Activated B cell treated with CpG ODN at 0.5 μM for 24 hours (primary cell): Measurements from ENCODE around the gene NCOA1. TPM values are rescaled to one million over a fixed set of nuclear protein-coding genes. Genes with fewer than 3 reads are reported as not detected.
"Not testable (repeated sequence)": the region's sequence is repeated elsewhere in the genome, so short reads cannot be mapped to it uniquely, and the experiment has no call there.

Experiments used
- ATAC-seq: fragments of 200-7000 bp; cut with Tn5 transposase; one replicate; pipeline ENCODE4 v1.10.0; 2021; ENCODE audit warnings: low read depth, mild to moderate bottlenecking, moderate library complexity
- CTCF ChIA-PET: fragments of 350-600 bp; sonication (Branson Sonifier 250); formaldehyde crosslinking; loops from one replicate; lab custom pipeline; 2021; ENCODE audit warnings: antibody characterized with exemption; lab: Charles Lee
- POLR2A ChIA-PET: fragments of 350-600 bp; sonication (Branson Sonifier 250); formaldehyde crosslinking; loops from one replicate; lab custom pipeline; 2021; ENCODE audit warnings: antibody characterized with exemption; lab: Charles Lee
- DNase-seq: peaks from one replicate; pipeline ENCODE4 v3.0.0; 2022
- H3K27ac Mint-ChIP-seq: one replicate; pipeline ENCODE4 v1.8.0; 2020; ENCODE audit warnings: mixed read lengths
- H3K27me3 Mint-ChIP-seq: one replicate; pipeline ENCODE4 v1.8.0; 2021; ENCODE audit warnings: mixed read lengths
- H3K36me3 Mint-ChIP-seq: one replicate; pipeline ENCODE4 v1.8.0; 2021; ENCODE audit warnings: low read depth, mixed read lengths
- H3K4me1 Mint-ChIP-seq: one replicate; pipeline ENCODE4 v1.8.0; 2021; ENCODE audit warnings: mixed read lengths
- H3K4me3 Mint-ChIP-seq: one replicate; pipeline ENCODE4 v1.8.0; 2020; ENCODE audit warnings: mild to moderate bottlenecking, mixed read lengths
- H3K9me3 Mint-ChIP-seq: one replicate; pipeline ENCODE4 v1.8.0; 2020; ENCODE audit warnings: mixed read lengths
- CTCF ChIP-seq: fragments of 200-600 bp; IDR thresholded peaks from one replicate; pipeline ENCODE4 v1.8.0; 2022; ENCODE audit warnings: antibody characterized with exemption, mild to moderate bottlenecking
- intact Hi-C: fragments of 100-400 bp; cut with micrococcal nuclease; formaldehyde crosslinking; loops from one replicate; pipeline ENCODE4 v1.15.1; 2024
- total RNA-seq: library from RNA; stranded (reverse); gene quantifications from 2 replicates; pipeline ENCODE4 v1.2.3, GENCODE V29; 2022

Gene NCOA1
- total RNA-seq, 1 donor from 2014 or later, result 49.5 TPM

GRCh38 chr2:24566209-24566608 lies 75.2 kb downstream of the NCOA1 start:
- TF ChIP-seq CTCF, result no peak
- Mint-ChIP-seq H3K27ac (no peak overlapping the region), H3K27me3 (no peaks in the 10 kb centered on the region), H3K4me3 (no peak overlapping the region), H3K36me3 (peaks cover 37% of the 10 kb centered on the region), H3K9me3 (peaks cover 4% of the 10 kb centered on the region), H3K4me1 (peaks cover 2% of the 10 kb centered on the region)
- POLR2A ChIA-PET, result interaction anchor here (0.6 kb wide), 1 partner anchor 174 kb away, joined by 8 read pairs; no protein-coding TSS in a partner anchor
- DNase-seq (no peak), ATAC-seq (no peak)
- intact Hi-C loops, result no loop called here
- CTCF ChIA-PET, result no interaction called here

- Mint-ChIP-seq H3K27ac (no peak overlapping the region), H3K36me3 (peaks cover 37% of the 10 kb centered on the region), H3K9me3 (peaks cover 4% of the 10 kb centered on the region), H3K4me1 (peaks cover 2% of the 10 kb centered on the region), H3K4me3 (no peak overlapping the region), H3K27me3 (no peaks in the 10 kb centered on the region)
- ChIA-PET POLR2A (interaction anchor here (0.6 kb wide), 1 partner anchor 174 kb away, joined by 8 read pairs; no protein-coding TSS in a partner anchor), CTCF (no interaction called here)
- no peak for TF ChIP-seq CTCF
- DNase-seq, result no peak
- intact Hi-C loops, result no loop called here
- no peak for ATAC-seq
Measured at GRCh38 chr2:24566630-24567029, 75.6 kb downstream of the NCOA1 start.

- H3K9me3 Mint-ChIP-seq, result peaks cover 4% of the 10 kb centered on the region
- no peak overlapping the region for H3K27ac Mint-ChIP-seq
- intact Hi-C loops, result no loop called here
- ATAC-seq (no peak), DNase-seq (no peak)
- H3K27me3 Mint-ChIP-seq, result no peaks in the 10 kb centered on the region
- no peak overlapping the region for H3K4me3 Mint-ChIP-seq
- ChIA-PET CTCF (no interaction called here), POLR2A (no interaction called here)
- H3K36me3 Mint-ChIP-seq, result peaks cover 35% of the 10 kb centered on the region
- no peak for TF ChIP-seq CTCF
- H3K4me1 Mint-ChIP-seq, result peaks cover 6% of the 10 kb centered on the region
Measured at GRCh38 chr2:24568551-24568950, 77.5 kb downstream of the NCOA1 start.

- ATAC-seq, H3K4me3 Mint-ChIP-seq, H3K9me3 Mint-ChIP-seq, intact Hi-C loops, H3K27me3 Mint-ChIP-seq, CTCF ChIA-PET, DNase-seq, H3K27ac Mint-ChIP-seq, H3K4me1 Mint-ChIP-seq: not testable (repeated sequence)
- peaks cover 30% of the 10 kb centered on the region for H3K36me3 Mint-ChIP-seq
- POLR2A ChIA-PET, result interaction anchor here (0.6 kb wide), 1 partner anchor 174 kb away, joined by 4 read pairs; no protein-coding TSS in a partner anchor
Measured at GRCh38 chr2:24569565-24569964, 78.5 kb downstream of the NCOA1 start.

GRCh38 chr2:24570225-24570624 lies 79.2 kb downstream of the NCOA1 start:
- no peak for ATAC-seq
- intact Hi-C loops, result no loop called here
- Mint-ChIP-seq H3K4me3 (no peak overlapping the region), H3K9me3 (peaks cover 4% of the 10 kb centered on the region), H3K4me1 (peaks cover 7% of the 10 kb centered on the region), H3K27me3 (no peaks in the 10 kb centered on the region), H3K27ac (no peak overlapping the region), H3K36me3 (peaks cover 26% of the 10 kb centered on the region)
- POLR2A ChIA-PET, result no interaction called here
- TF ChIP-seq CTCF, result no peak
- CTCF ChIA-PET, result no interaction called here
- DNase-seq, result no peak

- TF ChIP-seq CTCF, result no peak
- ChIA-PET POLR2A (no interaction called here), CTCF (no interaction called here)
- H3K9me3 Mint-ChIP-seq, result no peaks in the 10 kb centered on the region
- H3K4me3 Mint-ChIP-seq, result no peak overlapping the region
- DNase-seq, result no peak
- H3K27me3 Mint-ChIP-seq, result no peaks in the 10 kb centered on the region
- peaks cover 10% of the 10 kb centered on the region for H3K36me3 Mint-ChIP-seq
- H3K4me1 Mint-ChIP-seq, result peaks cover 19% of the 10 kb centered on the region
- no peak overlapping the region for H3K27ac Mint-ChIP-seq
- intact Hi-C loops, result no loop called here
- no peak for ATAC-seq
Measured at GRCh38 chr2:24571828-24572442, 80.9 kb downstream of the NCOA1 start.
